Measurements from ENCODE around the gene CITED1. TPM values are rescaled to one million over a fixed set of nuclear protein-coding genes. Genes with fewer than 3 reads are reported as not detected.

The CITED1 gene
- total RNA-seq, 2 donors from 2014 or later = 3.7 TPM; not detected in 1

GRCh38 chrX:72254816-72255215 lies 50.9 kb downstream of the CITED1 start:
- TF ChIP-seq CTCF (IDR thresholded peaks at IDR 0.05) = no peak

GRCh38 chrX:72253686-72254085 lies 52.0 kb downstream of the CITED1 start:
- Histone ChIP-seq H3K4me1 (ENCODE audit: control insufficient read depth in 1 of 2, low read depth in 2 of 2) (no peaks in the 10 kb centered on the region), H3K4me3 (no peak overlapping the region), H3K27ac (no peak overlapping the region), H3K9me3 (no peaks in the 10 kb centered on the region), H3K27me3 (replicated peaks; ENCODE audit: insufficient read depth) (no peaks in the 10 kb centered on the region), H3K36me3 (no peaks in the 10 kb centered on the region)
- no peak for DNase-seq (ENCODE audit: low spot score)
- no peak for TF ChIP-seq CTCF (IDR thresholded peaks at IDR 0.05)
- ATAC-seq (ENCODE audit: insufficient number of reproducible peaks, low FRiP score, low read depth) = no peak

More at GRCh38 chrX:72254816-72255215, 50.9 kb downstream of the CITED1 start:
- ATAC-seq (ENCODE audit: insufficient number of reproducible peaks, low FRiP score, low read depth) = no peak
- H3K27me3 ChIP-seq (replicated peaks; ENCODE audit: insufficient read depth) = no peaks in the 10 kb centered on the region
- H3K9me3 ChIP-seq = no peaks in the 10 kb centered on the region
- no peak for DNase-seq (ENCODE audit: low spot score)
- no peak overlapping the region for H3K4me3 ChIP-seq
- no peaks in the 10 kb centered on the region for H3K4me1 ChIP-seq (ENCODE audit: control insufficient read depth in 1 of 2, low read depth in 2 of 2)
- H3K36me3 ChIP-seq = no peaks in the 10 kb centered on the region
- H3K27ac ChIP-seq = no peak overlapping the region

Other genes with a start within 250 kb of the CITED1 start
- 10 to 100 TPM in 1 of 2 donors, 1 to 10 TPM in 1; 7.6 to 11.6 TPM for gene RTL5, start 174.0 kb downstream of the CITED1 start, total RNA-seq
- 1 to 10 TPM; 3.9 to 5.6 TPM for gene PIN4, start 124.2 kb downstream of the CITED1 start, total RNA-seq
- gene ERCC6L, start 66.9 kb downstream of the CITED1 start, total RNA-seq = under 1 TPM in 1 of 2 donors, not detected in 1; 0.41 TPM
- 100 to 1,000 TPM; 384 to 397 TPM for gene RPS4X, start 28.7 kb downstream of the CITED1 start, total RNA-seq